ENCODE measurements around the gene CXCR4. TPM values are rescaled to one million over a fixed set of nuclear protein-coding genes. Genes with fewer than 3 reads are reported as not detected.

The CXCR4 gene
- total and polyA plus RNA-seq, 2 experiments from 2014 or later: 2.1 TPM

GRCh38 chr2:136130511-136130910 lies 12.6 kb upstream of the CXCR4 start (continued):
- TF ChIP-seq REST (IDR thresholded peaks at IDR 0.05; ENCODE audit: unreplicated experiment) (no peak), ETS1 (IDR thresholded peaks at IDR 0.05) (no peak)

GRCh38 chr2:136130045-136130444 lies 12.1 kb upstream of the CXCR4 start:
- no peak overlapping the region for H3K27ac ChIP-seq (ENCODE audit: low read depth)
- Mint-ChIP-seq H3K9me3 (no peaks in the 10 kb centered on the region), H3K4me1 (peaks cover 29% of the 10 kb centered on the region), H3K27ac (no peak overlapping the region), H3K4me3 (no peak overlapping the region), H3K36me3 (ENCODE audit: low read depth) (no peaks in the 10 kb centered on the region), H3K27me3 (ENCODE audit: insufficient read depth, low read depth, poor library complexity) (peaks cover 6% of the 10 kb centered on the region)
- DNase-seq (ENCODE audit: low spot score): no peak
- H3K36me3 ChIP-seq (ENCODE audit: insufficient read depth): no peaks in the 10 kb centered on the region
- no peak overlapping the region for H2AFZ ChIP-seq
- H4K20me1 ChIP-seq (replicated peaks; ENCODE audit: insufficient read depth): no peaks in the 10 kb centered on the region
- H3K4me3 ChIP-seq: no peak overlapping the region
- H3K27me3 ChIP-seq (ENCODE audit: insufficient read depth): no peaks in the 10 kb centered on the region
- H3K4me2 ChIP-seq: no peak overlapping the region
- no peaks in the 10 kb centered on the region for H3F3A ChIP-seq (replicated peaks; ENCODE audit: low read depth)
- H3K79me2 ChIP-seq (replicated peaks; ENCODE audit: insufficient read depth): no peaks in the 10 kb centered on the region
- peaks cover 25% of the 10 kb centered on the region for H3K4me1 ChIP-seq (ENCODE audit: insufficient read depth)
- ATAC-seq: no peak
- TF ChIP-seq, protein P1, sequence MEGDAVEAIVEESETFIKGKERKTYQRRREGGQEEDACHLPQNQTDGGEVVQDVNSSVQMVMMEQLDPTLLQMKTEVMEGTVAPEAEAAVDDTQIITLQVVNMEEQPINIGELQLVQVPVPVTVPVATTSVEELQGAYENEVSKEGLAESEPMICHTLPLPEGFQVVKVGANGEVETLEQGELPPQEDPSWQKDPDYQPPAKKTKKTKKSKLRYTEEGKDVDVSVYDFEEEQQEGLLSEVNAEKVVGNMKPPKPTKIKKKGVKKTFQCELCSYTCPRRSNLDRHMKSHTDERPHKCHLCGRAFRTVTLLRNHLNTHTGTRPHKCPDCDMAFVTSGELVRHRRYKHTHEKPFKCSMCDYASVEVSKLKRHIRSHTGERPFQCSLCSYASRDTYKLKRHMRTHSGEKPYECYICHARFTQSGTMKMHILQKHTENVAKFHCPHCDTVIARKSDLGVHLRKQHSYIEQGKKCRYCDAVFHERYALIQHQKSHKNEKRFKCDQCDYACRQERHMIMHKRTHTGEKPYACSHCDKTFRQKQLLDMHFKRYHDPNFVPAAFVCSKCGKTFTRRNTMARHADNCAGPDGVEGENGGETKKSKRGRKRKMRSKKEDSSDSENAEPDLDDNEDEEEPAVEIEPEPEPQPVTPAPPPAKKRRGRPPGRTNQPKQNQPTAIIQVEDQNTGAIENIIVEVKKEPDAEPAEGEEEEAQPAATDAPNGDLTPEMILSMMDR (conservative IDR thresholded peaks at IDR 0.05; ENCODE audit: low read depth in 2 of 2): no peak
- 0 out of 2 replicates have a peak, but pooled peaks cover 4% of the 10 kb centered on the region for H3K9me2 ChIP-seq (ENCODE audit: insufficient read depth)

GRCh38 chr2:136129601-136130000 lies 11.7 kb upstream of the CXCR4 start:
- Histone ChIP-seq H3K79me2 (replicated peaks; ENCODE audit: insufficient read depth) (no peaks in the 10 kb centered on the region), H2AFZ (no peak overlapping the region), H3K36me3 (ENCODE audit: insufficient read depth) (no peaks in the 10 kb centered on the region), H4K20me1 (replicated peaks; ENCODE audit: insufficient read depth) (no peaks in the 10 kb centered on the region), H3K4me2 (no peak overlapping the region), H3K4me1 (ENCODE audit: insufficient read depth) (peaks cover 30% of the 10 kb centered on the region), H3K4me3 (no peak overlapping the region), H3K9me2 (ENCODE audit: insufficient read depth) (no peaks in the 10 kb centered on the region), H3K27ac (ENCODE audit: low read depth) (no peak overlapping the region), H3F3A (replicated peaks; ENCODE audit: low read depth) (no peaks in the 10 kb centered on the region), H3K27me3 (ENCODE audit: insufficient read depth) (no peaks in the 10 kb centered on the region)
- H3K9me3 Mint-ChIP-seq: no peaks in the 10 kb centered on the region
- H3K27me3 Mint-ChIP-seq (ENCODE audit: insufficient read depth, low read depth, poor library complexity): peaks cover 6% of the 10 kb centered on the region
- H3K4me1 Mint-ChIP-seq: peaks cover 29% of the 10 kb centered on the region
- no peaks in the 10 kb centered on the region for H3K36me3 Mint-ChIP-seq (ENCODE audit: low read depth)
- H3K27ac Mint-ChIP-seq: no peak overlapping the region
- ATAC-seq (no peak), DNase-seq (ENCODE audit: low spot score) (no peak)
- H3K4me3 Mint-ChIP-seq: no peak overlapping the region
- TF ChIP-seq EZH2 (IDR thresholded peaks at IDR 0.05; ENCODE audit: low read depth, unreplicated experiment) (no peak), STAT1 (IDR thresholded peaks at IDR 0.05; ENCODE audit: unreplicated experiment) (no peak), NANOG (IDR thresholded peaks at IDR 0.05; ENCODE audit: borderline replicate concordance) (no peak), CREB1 (CRISPR knock-in tag; IDR thresholded peaks at IDR 0.05; ENCODE audit: low read depth) (no peak), ZNF331 (CRISPR knock-in tag; IDR thresholded peaks at IDR 0.05; ENCODE audit: low read depth) (no peak), REST (IDR thresholded peaks at IDR 0.05; ENCODE audit: unreplicated experiment) (no peak), ZNF114 (CRISPR knock-in tag; IDR thresholded peaks at IDR 0.05) (no peak), EZH2phosphoT487 (IDR thresholded peaks at IDR 0.05; ENCODE audit: unreplicated experiment) (no peak)
- TF ChIP-seq, protein P1 (conservative IDR thresholded peaks at IDR 0.05; ENCODE audit: low read depth in 2 of 2): no peak
